K562 (cell line): ENCODE measurements around the gene SLC23A2. TPM values are rescaled to one million over a fixed set of nuclear protein-coding genes. Genes with fewer than 3 reads are reported as not detected.

Experiments
- ATAC-seq: fragments of 200-7000 bp; cut with Tn5 transposase; 3 replicates; pipeline ENCODE4 v1.9.1; 2020; ENCODE audit warnings: moderate library complexity
- BruUV-seq: library from RNA; stranded (reverse); fragments of 400-500 nt; replicated peaks from 2 replicates; lab custom pipeline; 2021; lab: Mats Ljungman, UMichigan
- CTCF ChIA-PET: fragments of 300-600 bp; formaldehyde crosslinking; extraction: SDS; loops from one replicate; lab custom pipeline; 2021; ENCODE audit warnings: low intra/inter-chr PET ratio; lab: Yijun Ruan, JAX
- POLR2A ChIA-PET: fragments of 300-600, 350-650 bp; sonication (Branson Sonifier 250); formaldehyde crosslinking; extraction: SDS; loops from one replicate; lab custom pipeline; 2021; ENCODE audit warnings: antibody characterized with exemption, inconsistent platforms; lab: Yijun Ruan, JAX
- DNase-seq, 4 experiments: peaks; one replicate each; pipeline versions ENCODE4 v3.0.0 to v3.0.0-alpha.2; 2011 to 2018; ENCODE audit warnings: low spot score in 3 of 4, mixed read lengths in 3 of 4; ENCODE audit errors: extremely low read depth in 1 of 4
- FAIRE-seq: peaks from 2 replicates; lab custom pipeline; 2011; peaks lifted over from hg19 to GRCh38; lab: Jason Lieb, UNC
- H2AFZ ChIP-seq: 2 replicates; pipeline ENCODE4 v1.6.0; 2011; ENCODE audit warnings: low read depth, low read length, control low read depth, inconsistent platforms
- H3K27ac ChIP-seq: fragments of 200-600 bp; 3 replicates; pipeline ENCODE4 v1.8.0; 2011; ENCODE audit warnings: low read depth, mild to moderate bottlenecking, control low read depth, inconsistent platforms, low read length, moderate library complexity, mixed read lengths; ENCODE audit errors: extremely low read depth
- H3K27me3 ChIP-seq, 2 experiments: fragments of 300-600 bp in 1 of 2; 2 replicates in 1 of 2; 3 replicates in 1 of 2; pipeline versions ENCODE4 v1.6.0 to v1.8.0; 2011; ENCODE audit warnings: inconsistent platforms in 2 of 2, low read length in 2 of 2, mild to moderate bottlenecking in 1 of 2, mixed read lengths in 1 of 2, moderate library complexity in 1 of 2; ENCODE audit not compliant: control insufficient read depth in 2 of 2, insufficient read depth in 2 of 2
- H3K36me3 ChIP-seq: fragments of 300-600 bp; 3 replicates; pipeline ENCODE4 v1.8.0; 2011; ENCODE audit warnings: mild to moderate bottlenecking, low read length, inconsistent platforms; ENCODE audit not compliant: control insufficient read depth, insufficient read depth
- H3K4me1 ChIP-seq, 2 experiments: fragments of 200-600 bp in 1 of 2; replicated peaks in 1 of 2; 2 replicates in 1 of 2; 3 replicates in 1 of 2; pipeline versions ENCODE4 v1.5.1 to v1.8.0; 2011; ENCODE audit warnings: inconsistent platforms in 2 of 2, low read length in 2 of 2, mild to moderate bottlenecking in 1 of 2, mixed read lengths in 1 of 2, moderate library complexity in 1 of 2; ENCODE audit not compliant: control insufficient read depth in 2 of 2, insufficient read depth in 2 of 2
- H3K4me2 ChIP-seq: 2 replicates; pipeline ENCODE4 v1.6.1; 2011; ENCODE audit warnings: low read length, control low read depth, inconsistent platforms, mixed read lengths; ENCODE audit not compliant: insufficient read depth
- H3K4me3 ChIP-seq: fragments of 200-600 bp; sonication (generic), shearing (Covaris generic); 2 replicates; pipeline ENCODE4 v1.5.1; 2016; ENCODE audit warnings: control low read depth, inconsistent platforms
- H3K79me2 ChIP-seq: fragments of 200-600 bp; 3 replicates; pipeline ENCODE4 v1.8.0; 2011; ENCODE audit warnings: low read length, inconsistent platforms; ENCODE audit not compliant: control insufficient read depth, insufficient read depth
- H3K9ac ChIP-seq, 2 experiments: 2 replicates each; pipeline versions ENCODE4 v1.6.0 to v1.6.1; 2011; ENCODE audit warnings: low read depth in 2 of 2, low read length in 2 of 2, control low read depth in 1 of 2, inconsistent platforms in 1 of 2, mild to moderate bottlenecking in 1 of 2, mixed read lengths in 1 of 2; ENCODE audit not compliant: insufficient read depth in 1 of 2
- H3K9me1 ChIP-seq: one replicate; pipeline ENCODE4 v1.6.0; 2011; ENCODE audit warnings: inconsistent platforms, mild to moderate bottlenecking, low read length, moderate library complexity; ENCODE audit not compliant: control insufficient read depth, insufficient read depth
- H3K9me3 ChIP-seq: replicated peaks from 2 replicates; pipeline ENCODE4 v1.5.1; 2011; ENCODE audit warnings: low read depth, low read length, inconsistent platforms; ENCODE audit not compliant: control insufficient read depth, insufficient read depth
- H4K20me1 ChIP-seq: replicated peaks from 2 replicates; pipeline ENCODE4 v1.6.1; 2011; ENCODE audit warnings: low read length, inconsistent platforms, mixed read lengths; ENCODE audit not compliant: control insufficient read depth, insufficient read depth
- BACH1 ChIP-seq: fragments of 200-800 bp; sonication (Bioruptor generic); IDR thresholded peaks from 2 replicates; pipeline ENCODE4 v1.6.1; 2016; ENCODE audit warnings: missing genetic modification characterization, missing compliant biosample characterization
- GTF2F1 ChIP-seq: IDR thresholded peaks from 2 replicates; pipeline ENCODE4 v1.6.1; 2011; ENCODE audit warnings: low read depth, low read length, improper control_type of control experiment
- ILK ChIP-seq: fragments of 450-650 bp; IDR thresholded peaks from 2 replicates; pipeline ENCODE4 v1.6.1; 2016; ENCODE audit warnings: missing genetic modification characterization, low read depth, mild to moderate bottlenecking, missing compliant biosample characterization, moderate library complexity, borderline replicate concordance
- MLLT1 ChIP-seq, 2 experiments: fragments of 450-650 bp; IDR thresholded peaks; 2 replicates each; pipeline ENCODE4 v1.6.1; 2016
- MTA1 ChIP-seq: fragments of 450-650 bp; IDR thresholded peaks from 2 replicates; pipeline ENCODE4 v1.6.1; 2017; ENCODE audit warnings: borderline replicate concordance
- NEUROD1 ChIP-seq: fragments of 150-350 bp; IDR thresholded peaks from 2 replicates; pipeline ENCODE4 v1.6.1; 2014; ENCODE audit warnings: borderline replicate concordance, low read length, low read depth; ENCODE audit not compliant: partially characterized antibody
- NKRF ChIP-seq: fragments of 450-650 bp; IDR thresholded peaks from 2 replicates; pipeline ENCODE4 v1.6.1; 2016; ENCODE audit warnings: borderline replicate concordance
- PRDM10 ChIP-seq: fragments of 450-650 bp; IDR thresholded peaks from 2 replicates; pipeline ENCODE4 v1.6.1; 2018; ENCODE audit not compliant: partially characterized antibody
- RBFOX2 ChIP-seq: fragments of 200-400 bp; formaldehyde crosslinking; IDR thresholded peaks from 2 replicates; pipeline ENCODE4 v1.6.1; 2017; ENCODE audit warnings: low read depth, mild to moderate bottlenecking, low read length, moderate library complexity
- SLC30A9 ChIP-seq: fragments of 250-450 bp; sonication (Bioruptor Pico); IDR thresholded peaks from 2 replicates; pipeline ENCODE4 v1.8.0; 2022; ENCODE audit warnings: mild to moderate bottlenecking, moderate library complexity
- USF2 ChIP-seq: sonication (generic); formaldehyde crosslinking; IDR thresholded peaks from 2 replicates; pipeline ENCODE4 v1.5.0; 2020; ENCODE audit warnings: missing genetic modification reagents
- ZNF77 ChIP-seq: fragments of 250-450 bp; sonication (Bioruptor Pico); IDR thresholded peaks from 2 replicates; pipeline ENCODE4 v1.5.0; 2020
- WGBS: fragments of 100-300 bp; shearing (Covaris generic); methylation state at CpG from one replicate; pipeline ENCODE4 v1.1.6; 2016; ENCODE audit warnings: low coverage, mixed read lengths; ENCODE audit not compliant: insufficient coverage; ENCODE audit errors: missing lambda C conversion rate; 5-methylcytosine and 5-hydroxymethylcytosine counted together
- in situ Hi-C: fragments of 300-500 bp; cut with MboI; formaldehyde crosslinking; loops from 4 replicates; pipeline ENCODE4 v1.15.0; 2018; ENCODE audit warnings: inconsistent platforms, mixed read lengths
- intact Hi-C: fragments of 100-400 bp; cut with micrococcal nuclease; formaldehyde crosslinking; loops from 2 replicates; pipeline ENCODE4 v1.14.2; 2022
- polyA plus RNA-seq, 8 experiments: library from polyadenylated mRNA; depleted of rRNA in 4 of 8; stranded (reverse) in 5 of 8; unstranded in 3 of 8; fragments of >200 nt; fragmentation: Nextera tagmentation in 2 of 8; fragmentation: Illumina TruSeq in 1 of 8; extraction: Ambion mirVana in 2 of 8; extraction: Trizol in 1 of 8; gene quantifications; 2 replicates each; pipeline versions ENCODE4 v1.2.1 to v1.2.3, GENCODE V29; 2011 to 2014; ENCODE audit warnings: inconsistent platforms in 1 of 8, missing spikeins in 1 of 8
- total RNA-seq, 7 experiments: library from RNA; depleted of rRNA in 6 of 7; stranded (reverse); fragments of >200 nt in 6 of 7; fragmentation: Illumina TruSeq in 2 of 7; extraction: Trizol in 2 of 7; gene quantifications; 2 replicates each; pipeline versions ENCODE4 v1.2.1 to v1.2.3, GENCODE V29; 2011 to 2021; ENCODE audit warnings: low replicate concordance in 1 of 7

SLC23A2 gene
- total and polyA plus RNA-seq, 9 of the 15 experiments (the other 6 are each of a cell fraction or from before 2014, with no cell fraction given): 0.39 to 6.7 (median 3.2) TPM

GRCh38 chr20:4902788-4903187 lies 98.5 kb downstream of the SLC23A2 start (continued):
- TF ChIP-seq NKRF (no peak), ZNF77 (CRISPR knock-in tag) (no peak)
- TF ChIP-seq, all 486 proteins: peak for 0

- H3K27me3 ChIP-seq: no peaks in the 10 kb centered on the region
- TF ChIP-seq RBFOX2 (no peak), ILK (tag) (no peak), USF2 (CRISPR knock-in tag) (no peak), PRDM10 (no peak), NEUROD1 (no peak), MLLT1 (IDR thresholded peaks at IDR 0.05) (no peak), SLC30A9 (no peak), MTA1 (no peak), GTF2F1 (no peak), BACH1 (tag) (no peak)
Measured at GRCh38 chr20:4901031-4901818, 100.1 kb downstream of the SLC23A2 start.

More at GRCh38 chr20:4901031-4901818, 100.1 kb downstream of the SLC23A2 start:
- no peak for DNase-seq
- no TSS peak for BruUV-seq
- no peaks in the 10 kb centered on the region for H3K9me1 ChIP-seq
- H3K4me2 ChIP-seq: no peak overlapping the region
- ChIA-PET CTCF (no interaction called here), POLR2A (interaction anchor here (0.7 kb wide), 1 partner anchor 214 kb away, joined by 4 read pairs; no protein-coding TSS in a partner anchor)
- in situ Hi-C loops (no loop called here), intact Hi-C loops (no loop called here)
- 54% methylated on average over 12 of the region's 14 CpGs for WGBS
- ATAC-seq: no peak
- no peaks in the 10 kb centered on the region for H3K36me3 ChIP-seq
- H4K20me1 ChIP-seq: no peaks in the 10 kb centered on the region
- no peak overlapping the region for H3K27ac ChIP-seq
- H2AFZ ChIP-seq: no peak overlapping the region
- H3K9ac ChIP-seq: no peak overlapping the region
- H3K4me3 ChIP-seq: no peak overlapping the region
- FAIRE-seq: no peak
- H3K79me2 ChIP-seq: no peaks in the 10 kb centered on the region
- H3K9me3 ChIP-seq: no peaks in the 10 kb centered on the region
- no peaks in the 10 kb centered on the region; a peak in 3 of 5 replicates for H3K4me1 ChIP-seq
